Measurements from ENCODE around the gene LCP1.

The LCP1 gene

DNA sequence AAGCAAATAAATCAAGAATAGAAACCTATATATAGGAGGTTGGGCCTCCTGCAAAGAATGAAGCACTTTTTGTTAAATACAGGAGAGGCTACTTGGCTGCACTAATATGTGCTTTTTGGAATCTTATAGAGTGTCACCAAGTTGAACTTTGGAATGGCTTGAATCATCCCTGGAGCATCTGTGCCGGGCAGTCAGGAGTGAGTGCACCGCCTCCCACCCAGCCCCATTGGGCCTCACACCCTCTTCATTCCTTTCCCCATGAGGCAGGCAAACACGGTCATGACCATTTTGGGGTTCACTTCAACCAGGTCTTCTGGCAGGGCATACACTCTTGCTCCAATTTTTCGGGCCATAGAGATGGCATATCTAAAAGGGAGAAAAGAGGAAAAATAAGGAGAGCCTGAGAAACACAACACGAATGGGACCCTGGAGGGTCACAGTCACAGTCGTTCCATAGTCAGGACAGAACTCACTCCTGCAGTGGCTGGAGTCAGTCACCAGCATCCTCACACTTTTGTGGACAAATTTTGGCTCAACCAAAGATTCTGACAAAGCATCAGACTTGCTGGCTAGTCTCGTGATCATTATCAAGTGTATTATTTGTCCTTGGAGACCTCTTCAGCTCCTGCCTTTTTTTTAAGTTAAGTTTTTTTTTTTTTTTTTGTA is 54.5 kb downstream of the LCP1 start:
- DNase-seq (ENCODE audit: low read depth in 3 of 3): no peak

DNA sequence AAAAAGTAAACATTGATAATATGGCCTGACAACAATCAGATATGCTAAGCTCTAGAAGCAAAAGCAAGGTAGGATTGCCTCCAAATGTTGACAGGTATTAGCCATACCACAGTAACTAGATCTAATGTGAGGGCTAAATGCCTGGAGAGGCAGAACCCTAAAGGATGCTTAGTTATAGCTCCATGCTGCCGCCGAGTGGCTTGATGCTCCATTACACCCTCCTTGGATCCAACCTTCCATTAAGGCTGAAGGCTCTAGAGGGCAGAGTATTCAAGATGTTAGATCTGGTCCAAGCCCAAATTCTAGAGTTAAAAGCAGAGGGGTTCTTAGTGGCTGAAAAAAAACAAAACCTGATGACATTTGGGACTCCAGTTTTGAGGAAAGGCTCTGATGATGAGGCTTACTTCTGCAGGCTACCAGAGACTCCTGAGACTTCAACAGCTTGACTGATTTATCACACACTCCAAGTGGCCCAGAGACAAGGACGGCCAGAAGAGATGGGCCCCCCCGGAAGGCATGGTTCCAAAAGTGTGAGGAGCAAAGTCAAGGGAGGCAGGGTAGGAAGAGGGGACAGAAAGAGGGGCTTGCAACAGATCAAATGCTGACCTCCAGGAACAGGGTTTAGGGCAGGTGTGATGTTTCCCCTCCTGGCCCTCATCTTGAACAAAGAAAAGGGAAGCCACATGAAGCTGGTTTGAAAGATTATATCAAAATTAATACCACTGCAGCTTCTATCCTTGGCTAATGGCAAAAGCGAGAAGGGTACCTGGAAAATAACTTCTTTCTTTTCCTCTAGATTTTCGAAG is 55.2 kb downstream of the LCP1 start:
- DNase-seq (ENCODE audit: low read depth in 3 of 3): peak; percentile 41 to 65 (median 48)

DNA sequence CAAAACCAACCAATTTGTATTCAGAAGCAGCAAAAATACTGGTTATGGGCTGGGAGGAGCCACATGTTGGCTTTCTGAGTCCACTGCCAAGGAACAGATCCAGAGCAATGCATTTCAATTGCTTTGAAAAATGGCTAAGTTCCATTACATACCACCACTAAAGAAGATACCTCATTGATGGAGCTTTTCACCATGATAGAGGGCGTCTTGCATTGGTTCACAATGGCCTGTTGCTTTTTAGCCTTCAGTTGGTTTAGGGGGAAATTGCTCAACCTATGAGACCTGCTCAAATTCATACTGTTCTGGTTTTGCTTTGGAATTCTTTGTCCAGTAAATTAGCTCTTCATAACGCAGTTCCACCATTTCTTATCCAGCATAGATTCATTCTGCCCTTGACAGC is 55.9 kb downstream of the LCP1 start:
- DNase-seq (ENCODE audit: low read depth in 3 of 3): no peak

DNA sequence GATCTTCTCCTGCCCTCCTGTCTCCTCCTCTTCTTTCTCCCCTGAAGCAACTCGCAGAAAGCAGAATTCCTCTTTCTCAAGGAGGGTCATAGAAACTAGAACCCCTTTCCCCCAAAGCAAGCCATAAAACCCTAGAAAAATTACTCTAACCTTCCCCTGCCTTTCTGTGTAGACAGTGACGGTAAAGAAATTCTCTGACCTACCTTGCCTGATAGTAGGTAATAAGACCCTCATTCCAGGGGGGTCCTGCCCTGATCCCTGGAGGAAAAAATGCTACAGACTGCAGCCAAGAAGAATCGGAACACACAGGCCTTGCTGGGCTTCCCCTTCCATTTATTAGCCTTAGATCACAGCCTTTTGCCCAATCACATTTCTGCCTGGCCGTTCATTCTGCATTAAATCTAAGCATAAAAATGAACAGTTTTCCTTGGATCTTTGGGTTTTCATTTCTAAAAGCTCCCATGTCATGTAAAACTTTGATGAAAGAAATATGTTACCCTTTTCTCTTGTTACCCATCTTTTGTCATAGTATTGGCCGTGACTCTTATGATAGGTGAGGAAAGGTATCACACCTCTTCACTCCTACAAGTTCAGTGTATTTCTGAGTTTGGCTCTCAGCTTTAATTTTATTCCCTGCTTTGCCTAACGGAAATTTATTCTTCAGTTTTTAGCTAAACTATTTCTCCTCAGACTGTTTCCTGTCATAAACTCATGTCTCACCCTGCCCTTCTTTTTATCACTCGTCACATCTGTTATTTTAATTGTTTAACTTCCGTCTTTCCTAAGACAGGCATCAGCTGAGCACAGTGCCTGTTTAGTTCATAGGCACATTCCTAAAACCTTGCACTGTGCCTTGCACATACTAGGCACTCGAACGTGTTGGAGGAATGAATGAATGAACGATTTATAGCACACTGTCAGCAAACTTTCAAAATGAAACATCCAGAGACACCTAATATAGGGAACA is 56.7 kb downstream of the LCP1 start:
- no peak for DNase-seq (ENCODE audit: low read depth in 3 of 3)

DNA sequence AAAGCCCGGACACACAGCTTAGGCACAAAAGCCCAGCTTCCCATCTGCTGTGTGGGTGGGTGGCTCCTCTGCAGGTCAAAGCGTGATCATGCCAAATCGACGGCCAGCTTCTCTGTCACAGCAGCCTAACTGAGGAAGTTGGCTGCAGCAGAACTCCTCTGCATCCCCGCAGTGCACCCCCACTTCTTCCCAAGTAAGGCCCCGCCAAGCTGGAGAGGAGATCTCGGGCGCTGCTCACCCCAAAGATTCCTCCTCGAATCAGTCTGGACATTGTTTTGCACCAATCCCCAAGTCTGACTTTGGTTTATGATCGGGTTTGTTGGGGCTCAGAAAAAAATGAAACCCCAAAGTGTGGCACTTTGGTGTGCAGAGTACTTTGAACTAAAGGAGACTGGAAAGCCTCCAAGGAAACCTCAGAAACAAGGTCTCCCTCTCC is 57.4 kb downstream of the LCP1 start:
- DNase-seq (ENCODE audit: low read depth in 3 of 3): peak in 1 of 3 experiments; percentile 12

DNA sequence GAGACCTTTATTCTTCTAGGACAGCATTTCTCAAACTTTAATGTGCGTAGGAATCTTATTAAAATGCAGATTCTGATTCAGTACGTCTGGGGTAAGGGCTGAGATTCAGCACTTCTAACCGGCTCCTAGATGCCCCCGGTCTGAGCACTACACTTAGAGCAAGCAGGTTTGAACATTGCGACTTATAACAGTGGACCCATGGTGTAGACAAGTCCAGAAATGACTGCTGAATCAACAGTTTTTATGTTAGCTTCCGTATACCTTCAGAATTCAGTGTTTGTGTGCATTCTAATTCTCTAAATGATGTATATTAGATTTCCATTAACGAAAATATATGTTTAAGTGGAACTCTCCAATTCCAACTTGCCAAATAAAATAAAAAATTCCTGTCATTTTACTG is 59.7 kb downstream of the LCP1 start:
- DNase-seq (ENCODE audit: low read depth in 3 of 3): no peak

DNA sequence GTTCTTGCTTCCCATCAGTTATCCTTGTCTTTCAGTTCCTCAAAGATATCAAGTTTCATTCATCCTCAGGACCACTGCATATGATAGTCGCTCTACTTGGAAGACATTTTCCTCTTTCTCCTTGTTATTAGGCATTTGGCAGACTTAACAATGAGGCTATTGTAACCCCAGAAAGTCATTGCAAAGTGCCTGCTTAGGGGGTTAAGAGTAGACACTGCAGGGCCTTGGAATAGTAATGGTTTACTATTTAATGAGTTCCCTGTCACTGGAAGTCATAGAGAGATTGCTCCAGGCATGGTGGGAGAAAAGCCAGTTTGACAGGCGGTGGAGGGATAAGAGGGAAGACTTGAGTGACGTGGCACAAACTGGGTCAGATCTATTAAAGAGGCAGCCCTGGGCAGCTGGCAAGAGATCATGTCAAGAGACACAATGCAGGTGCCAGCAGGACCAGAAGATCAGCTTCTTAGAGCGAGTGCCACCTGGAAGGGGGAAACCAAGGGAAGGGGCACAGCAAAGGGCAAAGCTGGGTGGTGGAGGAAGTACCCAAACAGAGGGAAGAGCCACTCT is 60.3 kb downstream of the LCP1 start:
- no peak for DNase-seq (ENCODE audit: low read depth in 3 of 3)

DNA sequence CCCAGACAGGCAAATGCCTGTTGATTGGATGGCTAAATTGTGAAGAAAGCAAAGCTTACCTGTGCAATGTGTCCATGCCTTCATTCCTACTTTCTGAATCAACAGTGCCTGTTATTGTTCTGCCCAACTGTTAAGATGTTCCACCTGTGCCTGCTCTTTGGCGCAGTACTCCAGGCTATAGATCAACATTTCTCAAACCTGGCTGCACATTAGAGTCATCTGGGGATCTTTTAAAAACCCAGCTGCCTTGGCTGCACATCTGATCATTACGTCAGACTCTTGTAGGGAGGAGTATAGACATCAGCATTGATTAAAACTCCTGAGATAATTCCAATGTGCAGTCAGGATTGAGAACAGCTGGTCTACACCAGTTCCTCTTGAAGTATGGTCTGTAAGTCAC is 60.9 kb downstream of the LCP1 start:
- DNase-seq (ENCODE audit: low read depth in 3 of 3): no peak

DNA sequence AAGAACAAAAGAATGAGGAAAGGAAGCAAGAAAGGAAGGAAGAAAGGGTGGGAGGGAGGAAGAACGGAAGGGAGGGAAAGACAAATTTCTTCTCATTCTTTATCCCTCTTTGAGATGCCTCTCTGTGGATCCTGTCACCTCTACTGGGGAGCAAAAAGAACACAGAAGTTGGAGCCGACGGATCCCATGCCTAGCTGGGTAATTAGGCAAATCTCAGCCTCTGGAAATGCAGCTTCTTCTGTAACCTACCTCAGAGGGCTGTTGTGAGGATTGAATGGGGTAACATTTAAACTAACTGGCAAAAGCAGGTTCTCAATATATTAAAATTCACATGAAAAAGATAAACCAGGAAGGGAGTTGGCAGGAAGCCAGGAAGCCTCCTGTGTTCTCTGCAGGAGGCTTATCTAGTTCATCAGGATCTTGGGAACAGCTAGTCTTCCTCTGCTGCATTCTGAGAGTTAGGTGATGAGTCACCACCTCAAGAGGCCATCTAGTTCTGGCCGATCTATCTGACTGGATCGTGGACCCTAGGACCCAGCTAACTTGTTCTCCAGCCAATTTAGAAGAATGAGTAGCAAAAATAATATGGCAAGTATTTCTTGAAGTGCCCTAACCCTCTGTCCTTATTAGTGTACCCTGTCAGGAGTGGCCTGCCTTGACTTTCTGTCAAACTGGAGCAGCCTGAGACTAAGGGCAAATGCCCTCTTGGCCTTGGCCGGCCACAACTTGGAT is 61.9 kb downstream of the LCP1 start:
- DNase-seq (ENCODE audit: low read depth in 3 of 3): no peak

DNA sequence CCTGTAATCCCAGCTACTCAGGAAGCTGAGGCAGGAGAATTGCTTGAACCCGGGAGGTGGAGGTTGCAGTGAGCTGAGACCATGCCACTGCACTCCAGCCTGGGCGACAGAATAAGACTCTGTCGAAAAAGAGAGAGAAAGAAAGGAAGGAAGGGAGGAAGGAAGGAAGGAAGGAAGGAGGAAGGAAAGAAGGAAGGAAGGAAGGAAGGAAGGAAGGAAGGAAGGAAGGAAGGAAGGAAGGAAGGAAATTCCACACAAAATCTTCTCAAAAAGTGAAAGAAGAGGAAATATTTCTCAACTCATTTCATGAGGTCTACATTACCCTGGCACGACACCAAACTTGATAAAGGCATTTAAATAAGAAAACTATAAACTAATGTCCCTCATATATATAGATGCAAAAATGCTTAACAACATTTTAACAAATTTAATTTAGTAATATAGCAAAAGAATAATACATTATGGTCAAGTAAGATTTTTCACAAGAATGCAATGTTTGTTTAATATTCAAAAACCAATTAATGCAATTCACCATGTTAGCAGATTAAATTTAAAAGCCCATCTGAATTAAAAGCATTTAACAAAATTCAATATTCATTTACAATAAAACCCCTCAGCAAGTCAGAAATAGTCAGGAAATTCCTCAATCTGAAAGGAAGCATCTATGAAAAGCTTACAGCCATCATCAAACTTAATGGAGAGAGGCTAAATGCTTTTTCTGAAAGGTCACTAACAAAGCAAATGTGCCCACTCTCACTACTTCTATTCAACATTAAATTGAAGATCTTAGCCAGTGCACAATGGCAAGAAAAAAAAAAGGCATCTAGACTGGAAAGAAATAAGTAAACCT is 65.1 kb downstream of the LCP1 start:
- DNase-seq (ENCODE audit: low read depth in 3 of 3): no peak

DNA sequence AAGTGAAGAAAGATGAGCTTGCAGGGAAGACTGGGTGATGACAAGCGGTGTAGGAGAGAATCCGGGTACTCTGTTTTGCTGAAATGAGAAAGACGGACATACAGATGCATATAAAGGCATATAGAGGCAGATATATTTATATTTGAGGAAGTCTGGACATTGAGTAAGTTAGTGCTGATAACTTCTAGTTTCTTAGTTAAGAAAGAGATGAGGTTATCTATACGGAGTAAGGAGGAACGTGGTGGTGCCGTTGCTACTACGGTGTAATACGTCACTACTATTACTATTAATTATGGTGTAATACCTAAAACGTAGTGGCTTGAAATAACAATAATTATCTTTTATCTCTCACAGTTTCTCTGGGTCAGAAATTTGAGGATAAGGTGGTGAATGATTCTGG is 67.4 kb downstream of the LCP1 start:
- DNase-seq (ENCODE audit: low read depth in 3 of 3): no peak

DNA sequence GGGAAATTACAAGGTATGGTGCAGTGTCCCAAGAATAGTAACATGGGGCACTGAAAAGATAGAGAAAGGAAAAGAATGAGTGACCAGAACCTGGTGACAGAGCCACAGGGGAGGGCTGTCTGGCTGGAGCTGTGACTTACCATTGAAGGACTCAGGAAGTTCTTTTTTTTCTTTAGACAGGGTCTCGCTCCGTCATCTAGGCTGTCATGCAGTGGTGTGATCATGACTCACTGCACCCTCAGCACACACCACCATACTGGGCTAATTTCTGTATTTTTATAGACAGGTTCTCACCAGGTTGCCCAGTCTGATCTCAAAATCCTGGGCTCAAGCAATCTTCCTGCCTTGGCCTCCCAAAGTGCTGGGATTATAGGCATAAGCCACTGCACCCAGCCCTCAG is 68.4 kb downstream of the LCP1 start:
- DNase-seq (ENCODE audit: low read depth in 3 of 3): no peak

DNA sequence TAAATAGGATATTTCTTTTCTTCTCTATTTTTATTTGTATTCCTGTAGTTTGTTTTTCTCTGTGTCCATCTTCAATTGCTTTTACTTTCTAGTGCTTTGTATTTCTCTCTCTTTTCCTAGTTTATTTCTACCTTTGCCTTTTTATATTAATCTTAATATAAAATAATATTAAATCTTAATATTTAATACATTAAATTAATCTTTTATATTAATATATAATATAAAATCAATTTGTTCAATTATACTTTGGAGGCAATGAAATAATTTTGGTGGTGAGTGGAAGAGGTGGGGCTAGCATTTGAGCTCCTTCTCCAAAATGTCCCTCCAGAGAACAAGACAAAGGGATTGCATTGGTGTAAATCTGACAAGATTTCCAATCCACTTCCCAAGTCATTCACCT is 70.8 kb downstream of the LCP1 start:
- no peak for DNase-seq (ENCODE audit: low read depth in 3 of 3)

DNA sequence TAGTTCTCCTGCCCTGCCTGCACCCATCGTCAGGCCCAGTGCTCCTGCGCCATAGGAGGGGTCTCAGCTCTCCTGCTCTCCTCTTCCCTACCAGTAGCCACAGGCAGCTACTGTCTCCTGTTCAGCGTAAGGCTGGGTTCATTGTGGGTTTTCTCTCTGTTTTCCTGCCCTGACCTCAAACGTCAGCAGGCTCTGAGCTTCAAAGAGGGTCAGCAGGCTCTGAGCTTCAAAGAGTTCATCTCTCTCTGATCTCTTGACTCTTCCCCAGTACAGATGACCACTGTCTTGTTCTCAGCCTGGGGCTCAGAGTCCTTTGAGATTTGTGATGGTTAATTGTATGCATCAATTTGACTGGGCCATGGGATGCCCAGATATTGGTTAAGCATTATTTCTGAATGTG is 72.5 kb downstream of the LCP1 start:
- DNase-seq (ENCODE audit: low read depth in 3 of 3): no peak

DNA sequence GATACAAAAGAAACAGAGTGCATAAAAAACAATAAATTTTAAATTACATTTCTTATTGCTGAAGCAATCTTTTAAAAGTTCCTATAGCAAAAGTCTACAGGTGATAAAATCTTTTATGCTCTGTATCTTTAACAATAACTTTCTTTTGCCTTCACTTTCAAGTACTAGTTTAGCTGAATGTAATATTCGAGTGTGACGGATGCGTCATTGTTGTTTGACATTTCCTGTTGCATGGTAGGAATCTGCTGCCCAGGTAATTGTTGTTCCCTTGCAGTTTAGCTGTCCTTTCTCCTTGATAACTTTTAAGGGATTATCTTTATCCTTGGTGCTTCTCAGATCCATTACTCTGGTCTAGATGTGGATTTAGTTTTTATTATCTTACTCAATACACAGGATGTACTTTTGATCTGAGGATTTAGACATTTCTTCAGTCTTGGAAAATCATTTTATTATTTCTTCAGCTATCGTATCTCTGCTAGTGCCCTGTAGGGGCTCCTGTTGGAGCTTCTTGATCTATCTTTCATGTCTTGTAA is 75.1 kb downstream of the LCP1 start:
- DNase-seq (ENCODE audit: low read depth in 3 of 3): no peak

DNA sequence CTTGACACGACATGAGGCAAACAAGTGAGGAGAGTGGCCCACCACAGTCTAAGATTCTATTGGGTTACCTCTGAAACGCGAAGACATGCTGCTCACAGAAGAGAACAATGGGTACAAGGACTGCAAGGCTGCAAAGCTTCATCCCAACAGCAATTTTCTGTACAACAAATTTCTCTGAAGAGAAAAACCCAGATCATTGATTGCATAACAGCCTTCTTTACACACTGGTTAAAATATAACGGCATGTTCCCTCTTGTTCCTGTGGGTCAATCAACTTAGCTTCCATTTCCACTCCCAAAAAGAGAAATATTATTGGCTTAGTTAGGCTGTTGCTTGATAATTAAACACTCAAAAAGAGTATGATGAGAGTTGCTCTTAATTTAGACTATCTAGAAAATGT is 77.1 kb downstream of the LCP1 start, which contains the start of gene CPB2:
Gene CPB2, minus strand, starts transcription at position 166 of the 400 bp plus-strand sequence. Its CDS starts 24 bp downstream, at position 142.
- no peak for DNase-seq (ENCODE audit: low read depth in 3 of 3)

DNA sequence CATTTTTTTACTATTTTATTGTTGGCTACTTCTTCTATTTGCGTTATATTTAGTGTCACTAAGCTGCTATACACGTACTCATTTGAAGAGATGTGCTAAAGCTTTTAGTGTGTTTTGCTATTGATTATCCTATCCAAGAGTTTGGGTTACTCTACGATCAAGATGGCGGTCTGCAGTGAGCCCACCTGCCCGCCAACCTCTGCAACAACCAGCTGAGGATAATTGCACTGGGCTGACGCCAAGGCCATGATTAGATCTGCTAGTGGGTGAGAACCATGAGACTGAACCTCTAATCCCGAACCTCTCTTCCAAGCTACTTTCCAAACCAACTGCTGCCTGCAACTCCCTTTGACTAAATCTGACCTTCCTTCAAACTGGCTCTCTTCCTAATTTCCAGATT is 78.9 kb downstream of the LCP1 start:
- no peak for DNase-seq (ENCODE audit: low read depth in 3 of 3)

DNA sequence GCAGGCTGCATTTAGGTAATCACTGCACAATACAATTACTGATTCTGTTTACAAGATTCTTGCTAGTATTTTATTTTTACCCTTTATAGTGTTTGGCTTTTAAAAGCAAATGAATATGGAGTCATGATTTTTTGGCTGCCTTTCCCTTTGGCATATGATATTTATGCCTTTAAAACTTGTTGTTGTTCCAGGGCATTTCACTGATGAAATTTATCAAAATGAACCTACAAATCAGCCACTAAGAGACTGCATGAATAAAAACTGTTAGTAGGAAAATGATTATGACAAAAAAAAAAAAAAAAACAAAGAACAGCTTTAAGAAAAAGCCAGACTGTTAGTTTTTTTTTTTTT is 79.7 kb downstream of the LCP1 start:
- no peak for DNase-seq (ENCODE audit: low read depth in 3 of 3)

DNA sequence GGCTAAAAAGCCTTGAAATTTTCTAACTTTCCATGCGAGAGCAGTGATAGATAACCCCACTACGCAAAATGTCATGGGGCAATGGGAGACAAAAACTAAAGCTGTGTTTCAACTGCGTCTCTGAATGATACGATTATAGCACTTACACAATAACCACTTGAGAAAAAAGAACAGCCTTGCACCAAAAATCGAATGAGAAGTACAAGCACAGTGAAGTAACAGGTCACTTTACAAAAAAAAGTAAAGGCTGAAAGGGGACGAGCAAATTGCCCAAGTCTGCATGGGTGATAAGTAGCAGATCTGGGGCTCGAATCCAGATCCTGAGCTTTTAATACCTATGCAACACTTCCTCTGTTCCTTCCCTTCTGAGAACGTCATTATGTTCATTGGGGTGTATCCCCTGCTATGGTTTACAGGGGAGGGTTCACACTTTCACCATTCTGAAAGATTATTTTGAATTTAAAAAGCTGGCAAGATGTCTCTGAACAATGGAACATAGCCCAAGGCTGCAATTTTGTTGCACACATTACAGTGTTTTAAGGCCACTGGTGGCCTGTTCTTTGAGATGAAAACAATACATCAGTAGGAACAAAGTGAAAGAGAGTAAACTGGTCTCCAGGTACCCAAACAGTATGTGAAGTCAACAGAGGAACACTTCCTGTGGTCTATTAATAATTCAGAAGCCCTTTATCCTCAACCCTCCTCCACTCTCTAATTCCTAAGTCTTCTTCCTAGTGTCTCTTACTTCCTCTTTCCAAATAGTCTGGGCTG is 80.3 kb downstream of the LCP1 start:
- no peak for DNase-seq (ENCODE audit: low read depth in 3 of 3)

Measured in stimulated activated CD4-positive, alpha-beta T cell treated with anti-CD3 and anti-CD28 coated beads, TNF-alpha, amount 100 ng/mL, for 24 hours (primary cell).